Esophagus muscularis mucosa (tissue), 4 donors: ENCODE results near the gene TGFBR2. TPM values are rescaled to one million over a fixed set of nuclear protein-coding genes. Genes with fewer than 3 reads are reported as not detected.

Source experiments
- DNase-seq: peaks from one replicate; pipeline ENCODE4 v3.0.0-alpha.2; 2017; ENCODE audit errors: extremely low spot score
- H3K27ac ChIP-seq, 4 donors: fragments of 200-600 bp; sonication (generic); replicated peaks in 1 of 4; 1 replicate in 3 of 4; 2 replicates in 1 of 4; pipeline ENCODE4 v1.5.1; 2016 to 2019; ENCODE audit warnings: mild to moderate bottlenecking in 1 of 4
- H3K27me3 ChIP-seq, 4 donors: fragments of 200-600 bp; sonication (generic); one replicate each; pipeline versions ENCODE4 v1.5.1 to v1.6.0; 2016 to 2019
- H3K36me3 ChIP-seq, 4 donors: fragments of 200-600 bp; sonication (generic); one replicate each; pipeline ENCODE4 v1.5.1; 2016 to 2019
- H3K4me1 ChIP-seq, 4 donors: fragments of 200-600 bp; sonication (generic); one replicate each; pipeline ENCODE4 v1.5.1; 2016 to 2019
- H3K4me3 ChIP-seq, 4 donors: fragments of 200-600 bp; sonication (generic); 1 replicate in 2 of 4; 2 replicates in 2 of 4; pipeline ENCODE4 v1.5.1; 2016 to 2019; ENCODE audit warnings: mild to moderate bottlenecking in 4 of 4, moderate library complexity in 1 of 4
- H3K9me3 ChIP-seq, 4 donors: fragments of 200-600 bp; sonication (generic); 1 replicate in 3 of 4; 2 replicates in 1 of 4; pipeline ENCODE4 v1.5.1; 2016 to 2019
- EP300 ChIP-seq: sonication (generic); formaldehyde crosslinking; IDR thresholded peaks from one replicate; pipeline ENCODE4 v1.6.1; 2017; ENCODE audit warnings: antibody characterized with exemption
- POLR2A ChIP-seq: fragments of 450-650 bp; IDR thresholded peaks from one replicate; pipeline ENCODE4 v1.6.1; 2017; ENCODE audit warnings: antibody characterized with exemption, moderate library complexity, mild to moderate bottlenecking, low read depth
- POLR2AphosphoS5 ChIP-seq, 2 donors: sonication (generic); formaldehyde crosslinking; IDR thresholded peaks; one replicate each; pipeline ENCODE4 v1.6.1; 2017; ENCODE audit warnings: antibody characterized with exemption in 2 of 2
- WGBS: methylation state at CpG from one replicate; pipeline ENCODE4 v1.1.5; 2018; 5-methylcytosine and 5-hydroxymethylcytosine counted together
- intact Hi-C: fragments of 100-400 bp; cut with DNase I; formaldehyde crosslinking; loops from one replicate; pipeline ENCODE4 v1.15.1; 2023
- total RNA-seq, 4 donors: library from RNA; depleted of rRNA; stranded (reverse); fragments of >200 nt; gene quantifications; one replicate each; pipeline versions ENCODE4 v1.1.0 to v1.2.1, GENCODE V29; 2016
- TF ChIP-seq, protein P1 (sequence below), 3 experiments: fragments of 200-600 bp in 2 of 3; fragments of 450-650 bp in 1 of 3; sonication (generic) in 2 of 3; IDR thresholded peaks; one replicate each; pipeline ENCODE4 v1.5.1; 2017 to 2019; ENCODE audit warnings: antibody characterized with exemption in 3 of 3, mild to moderate bottlenecking in 2 of 3, moderate library complexity in 1 of 3

TGFBR2 gene
- total RNA-seq, 4 donors from 2014 or later = 202 to 292 (median 261) TPM

DNA sequence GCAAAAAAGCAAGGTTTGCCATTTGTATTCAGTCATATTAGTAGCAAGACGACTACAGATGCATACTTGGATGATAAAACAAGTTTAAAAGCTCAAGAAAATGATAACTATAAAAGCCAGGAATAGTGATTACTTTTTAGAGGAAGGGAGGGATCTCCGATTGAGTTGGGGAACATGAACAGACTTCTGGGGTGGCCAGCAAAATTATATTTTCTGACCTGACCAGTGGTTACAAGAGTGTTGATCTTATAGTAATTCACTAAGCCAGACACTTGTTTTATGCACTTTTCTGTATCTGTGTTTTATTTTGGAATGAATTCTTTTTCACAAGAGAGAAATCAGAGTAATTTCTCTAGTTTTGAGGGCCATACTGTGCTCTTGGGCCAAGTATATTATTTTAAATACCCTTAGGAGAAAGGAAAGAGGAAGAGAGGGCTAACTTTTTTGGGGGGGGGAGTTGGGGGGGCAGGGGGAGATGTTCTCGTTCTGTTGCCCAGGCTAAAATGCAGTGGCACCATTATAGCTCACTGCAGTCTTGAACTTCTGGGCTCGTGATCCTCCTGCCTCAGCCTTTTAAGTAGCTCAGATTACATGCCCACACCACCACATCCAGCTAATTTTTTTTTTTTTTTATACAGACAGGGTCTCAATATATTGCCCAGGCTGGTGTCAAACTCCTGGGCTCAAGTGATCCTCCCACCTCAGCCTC, 57.3 kb downstream of the TGFBR2 start:
- WGBS = 86% methylated on average over 4 of the region's 4 CpGs
- Histone ChIP-seq H3K4me3 (no peak overlapping the region), H3K27ac (peak overlapping the region in 2 of 4 donors; percentile 11 to 36), H3K4me1 (peaks cover 64 to 95% (median 94%) of the 10 kb centered on the region in 4 donors), H3K27me3 (no peaks in the 10 kb centered on the region), H3K36me3 (peaks cover 0 to 39% (median 9%) of the 10 kb centered on the region in 4 donors), H3K9me3 (no peaks in the 10 kb centered on the region)
- intact Hi-C loops = no loop called here
- TF ChIP-seq POLR2A = no peak
- TF ChIP-seq, protein P1, sequence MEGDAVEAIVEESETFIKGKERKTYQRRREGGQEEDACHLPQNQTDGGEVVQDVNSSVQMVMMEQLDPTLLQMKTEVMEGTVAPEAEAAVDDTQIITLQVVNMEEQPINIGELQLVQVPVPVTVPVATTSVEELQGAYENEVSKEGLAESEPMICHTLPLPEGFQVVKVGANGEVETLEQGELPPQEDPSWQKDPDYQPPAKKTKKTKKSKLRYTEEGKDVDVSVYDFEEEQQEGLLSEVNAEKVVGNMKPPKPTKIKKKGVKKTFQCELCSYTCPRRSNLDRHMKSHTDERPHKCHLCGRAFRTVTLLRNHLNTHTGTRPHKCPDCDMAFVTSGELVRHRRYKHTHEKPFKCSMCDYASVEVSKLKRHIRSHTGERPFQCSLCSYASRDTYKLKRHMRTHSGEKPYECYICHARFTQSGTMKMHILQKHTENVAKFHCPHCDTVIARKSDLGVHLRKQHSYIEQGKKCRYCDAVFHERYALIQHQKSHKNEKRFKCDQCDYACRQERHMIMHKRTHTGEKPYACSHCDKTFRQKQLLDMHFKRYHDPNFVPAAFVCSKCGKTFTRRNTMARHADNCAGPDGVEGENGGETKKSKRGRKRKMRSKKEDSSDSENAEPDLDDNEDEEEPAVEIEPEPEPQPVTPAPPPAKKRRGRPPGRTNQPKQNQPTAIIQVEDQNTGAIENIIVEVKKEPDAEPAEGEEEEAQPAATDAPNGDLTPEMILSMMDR (IDR thresholded peaks at IDR 0.05) = no peak
- no peak for TF ChIP-seq EP300
- TF ChIP-seq POLR2AphosphoS5 (IDR thresholded peaks at IDR 0.05) = no peak
- no peak for DNase-seq

DNA sequence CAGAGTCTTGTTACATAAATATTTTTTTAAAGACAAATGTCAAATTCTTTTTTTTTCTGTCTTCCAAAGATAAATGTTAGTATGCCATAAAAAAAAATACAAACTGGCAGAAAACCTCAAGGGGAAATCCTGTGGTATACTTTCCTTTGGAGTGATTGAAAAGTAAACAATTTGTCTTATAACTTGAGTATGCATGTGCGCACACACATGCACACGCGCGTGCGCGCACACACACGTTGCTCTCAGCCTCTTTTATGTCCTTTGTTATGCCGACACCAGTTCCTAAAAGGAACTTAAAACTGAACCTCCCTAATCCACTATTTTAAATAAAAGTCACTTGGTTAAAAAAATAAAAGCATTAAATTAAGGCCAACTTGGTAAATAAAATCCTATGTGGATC, 58.1 kb downstream of the TGFBR2 start:
- Histone ChIP-seq H3K9me3 (no peaks in the 10 kb centered on the region), H3K4me1 (peaks cover 56 to 87% (median 87%) of the 10 kb centered on the region in 4 donors), H3K36me3 (peaks cover 0 to 46% (median 13%) of the 10 kb centered on the region in 4 donors), H3K27ac (peak overlapping the region in 1 of 4 donors; percentile 4), H3K27me3 (no peaks in the 10 kb centered on the region), H3K4me3 (no peak overlapping the region)
- no peak for DNase-seq
- WGBS = 75% methylated on average over 8 of the region's 8 CpGs
- no peak for TF ChIP-seq EP300
- TF ChIP-seq, protein P1 (IDR thresholded peaks at IDR 0.05) = no peak
- intact Hi-C loops = no loop called here

DNA sequence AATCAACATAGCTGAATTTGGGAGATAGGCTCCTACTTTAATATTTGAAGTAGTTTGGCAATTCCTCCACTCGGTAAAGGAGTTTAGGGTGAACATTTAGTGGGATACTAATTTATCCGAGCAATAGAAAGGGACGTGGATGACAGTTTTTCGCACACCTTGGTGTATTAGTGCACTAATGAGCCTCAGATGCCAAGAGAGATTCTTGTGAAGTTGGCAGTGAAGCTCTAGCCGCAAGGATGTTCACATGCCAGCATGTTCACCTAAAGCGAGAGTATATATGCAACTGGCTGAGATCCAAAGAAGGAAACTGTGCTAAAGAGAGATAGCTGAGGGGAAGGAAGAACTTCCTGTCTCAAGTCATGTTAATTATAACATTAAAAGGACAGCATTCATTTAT, 58.5 kb downstream of the TGFBR2 start:
- no peak for DNase-seq

DNA sequence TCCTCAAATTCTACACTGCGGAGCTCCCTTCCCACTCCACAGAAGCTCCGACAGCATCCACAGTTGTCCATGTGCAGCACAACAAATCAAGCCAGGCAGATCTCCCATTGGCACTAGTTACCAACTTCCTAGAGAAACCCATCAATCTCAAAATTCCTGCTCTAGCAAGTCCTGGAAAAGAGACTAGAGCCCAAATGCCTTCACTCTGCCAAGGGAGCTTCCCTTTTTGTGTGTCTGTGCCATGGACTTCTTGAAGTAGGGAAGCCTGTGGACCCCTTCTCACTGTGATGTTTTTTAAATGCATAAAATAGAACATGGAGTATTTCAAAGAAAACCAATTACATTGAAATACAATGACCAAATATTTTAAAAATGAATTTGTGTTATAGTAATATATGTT, 59.1 kb downstream of the TGFBR2 start:
- 88% methylated on average over 2 of the region's 2 CpGs for WGBS
- DNase-seq = no peak
- intact Hi-C loops = no loop called here
- H3K9me3 ChIP-seq = no peaks in the 10 kb centered on the region
- H3K27ac ChIP-seq = peak overlapping the region in 3 of 4 donors; percentile 4 to 9 (median 4)
- no peaks in the 10 kb centered on the region for H3K27me3 ChIP-seq
- H3K4me1 ChIP-seq = peaks cover 45 to 84% (median 78%) of the 10 kb centered on the region in 4 donors
- TF ChIP-seq EP300 (no peak), POLR2A (no peak), POLR2AphosphoS5 (IDR thresholded peaks at IDR 0.05) (no peak)
- TF ChIP-seq, protein P1 (IDR thresholded peaks at IDR 0.05) = no peak
- no peak overlapping the region for H3K4me3 ChIP-seq
- H3K36me3 ChIP-seq = peaks cover 0 to 52% (median 19%) of the 10 kb centered on the region in 4 donors

More for the DNA sequence above, 58.5 kb downstream of the TGFBR2 start:
- no peak overlapping the region for H3K4me3 ChIP-seq
- no peaks in the 10 kb centered on the region for H3K9me3 ChIP-seq
- peaks cover 52 to 86% (median 82%) of the 10 kb centered on the region in 4 donors for H3K4me1 ChIP-seq
- H3K36me3 ChIP-seq = peaks cover 0 to 47% (median 17%) of the 10 kb centered on the region in 4 donors
- intact Hi-C loops = no loop called here
- peak in 1 of 2 donors; percentile 12 for TF ChIP-seq POLR2AphosphoS5 (IDR thresholded peaks at IDR 0.05)
- TF ChIP-seq, protein P1 (IDR thresholded peaks at IDR 0.05) = no peak
- no peaks in the 10 kb centered on the region for H3K27me3 ChIP-seq
- 68% methylated on average over 6 of the region's 6 CpGs for WGBS
- peak overlapping the region in 1 of 4 donors; percentile 4 for H3K27ac ChIP-seq
